Hematopoietic multipotent progenitor cell treated with erythropoietin and hydrocortisone succinate and interleukin-3 and kit ligand, for 4 days (in vitro differentiated cells): ENCODE data around the gene KCTD4.

ENCODE experiments used
- DNase-seq: peaks from one replicate; pipeline ENCODE4 v3.0.0-alpha.2; 2015

The KCTD4 gene

GRCh38 chr13:45168555-45168930, 32.3 kb downstream of the KCTD4 start:
- DNase-seq = no peak

- peak; percentile 60 for DNase-seq
These were observed 33.0 kb downstream of the KCTD4 start for GRCh38 chr13:45167611-45168554.

GRCh38 chr13:45166858-45167257, 34.0 kb downstream of the KCTD4 start:
- no peak for DNase-seq

- no peak for DNase-seq
These were observed 38.0 kb downstream of the KCTD4 start for GRCh38 chr13:45162821-45163220.

GRCh38 chr13:45162194-45162593, 38.7 kb downstream of the KCTD4 start:
- DNase-seq = no peak

GRCh38 chr13:45156565-45157361, 44.1 kb downstream of the KCTD4 start:
- no peak for DNase-seq

GRCh38 chr13:45149964-45150363, 50.9 kb downstream of the KCTD4 start:
- DNase-seq = no peak

GRCh38 chr13:45143346-45143751, 57.5 kb downstream of the KCTD4 start:
- no peak for DNase-seq
